Hindlimb muscle (tissue), 1 donor: ENCODE measurements around the gene RHOXF2. TPM values are rescaled to one million over a fixed set of nuclear protein-coding genes. Genes with fewer than 3 reads are reported as not detected.
"Not testable (repeated sequence)": the region's sequence is repeated elsewhere in the genome, so short reads cannot be mapped to it uniquely, and the experiment has no call there.

ENCODE experiments used
- DNase-seq: peaks from one replicate; pipeline ENCODE4 v3.0.0-alpha.2; 2013
- polyA plus RNA-seq: library from polyadenylated mRNA; unstranded; fragments of 120-200 nt; gene quantifications from one replicate; pipeline ENCODE4 v1.2.1, GENCODE V29; 2013; ENCODE audit not compliant: insufficient read length

Gene RHOXF2
- 0.06 TPM for polyA plus RNA-seq

DNA sequence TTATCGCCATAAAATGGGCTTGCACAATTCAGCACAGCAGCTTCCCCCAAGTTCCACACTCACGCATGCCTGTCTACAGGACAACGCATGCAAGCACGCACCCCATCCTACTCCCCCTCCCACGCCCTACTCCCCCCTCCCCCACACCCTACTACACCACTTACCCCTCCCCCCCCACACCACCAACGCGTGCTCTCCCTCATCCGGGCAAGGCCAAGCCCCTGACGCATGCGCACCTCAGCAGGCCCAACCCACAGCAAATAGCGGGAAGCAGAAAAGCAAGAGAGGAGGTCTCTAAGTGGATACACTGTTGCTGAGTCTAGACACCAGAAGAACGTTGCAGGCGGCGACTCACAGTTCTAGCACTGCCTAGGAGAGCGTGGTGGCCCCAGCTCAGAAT lies at the start of gene RHOXF2:
TSS of gene RHOXF2 (plus strand) at position 301 of the 400 bp plus-strand sequence. CDS start 138 bp downstream, outside the sequence.
- DNase-seq, result not testable (repeated sequence)

- no peak for DNase-seq
Measured at GRCh38 chrX:120109378-120109777, 49.0 kb upstream of the RHOXF2 start.

GRCh38 chrX:120111611-120112010 lies 46.8 kb upstream of the RHOXF2 start:
- no peak for DNase-seq

- DNase-seq, result no peak
Measured at GRCh38 chrX:120115438-120115963, 42.9 kb upstream of the RHOXF2 start, which contains the start of gene RHOXF1. Gene RHOXF1 (minus strand): TSS chrX:120115913. CDS start chrX:120115862, 51 bp downstream.

- no peak for DNase-seq
Measured at GRCh38 chrX:120120223-120120622, 38.2 kb upstream of the RHOXF2 start.

- no peak for DNase-seq
Measured at GRCh38 chrX:120125444-120125843, 33.0 kb upstream of the RHOXF2 start.

GRCh38 chrX:120128306-120128846 lies 30.0 kb upstream of the RHOXF2 start:
- DNase-seq, result not testable (repeated sequence)

DNA sequence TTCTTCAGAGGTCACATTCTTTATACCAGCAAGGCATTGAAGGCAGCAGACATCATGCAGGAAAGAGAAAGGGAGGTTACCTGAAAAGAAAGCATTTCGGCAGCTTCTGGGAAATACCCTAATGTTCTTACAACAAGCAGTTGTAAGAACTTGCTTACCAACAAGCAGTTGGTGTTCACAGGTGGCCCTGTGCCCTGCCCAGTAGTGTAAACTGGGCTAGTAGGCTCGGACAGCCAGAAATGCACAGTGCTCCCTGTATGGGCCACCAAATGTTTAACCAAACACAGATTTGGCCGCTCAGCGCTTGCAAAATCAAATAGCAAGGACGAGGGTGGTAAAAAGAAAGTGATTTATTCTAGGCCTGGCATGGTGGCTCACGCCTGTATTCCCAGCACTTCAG lies 22.3 kb upstream of the RHOXF2 start:
- DNase-seq, result no peak

GRCh38 chrX:120136840-120137239 lies 21.6 kb upstream of the RHOXF2 start:
- no peak for DNase-seq

GRCh38 chrX:120137439-120137838 lies 21.0 kb upstream of the RHOXF2 start:
- DNase-seq, result no peak

DNA sequence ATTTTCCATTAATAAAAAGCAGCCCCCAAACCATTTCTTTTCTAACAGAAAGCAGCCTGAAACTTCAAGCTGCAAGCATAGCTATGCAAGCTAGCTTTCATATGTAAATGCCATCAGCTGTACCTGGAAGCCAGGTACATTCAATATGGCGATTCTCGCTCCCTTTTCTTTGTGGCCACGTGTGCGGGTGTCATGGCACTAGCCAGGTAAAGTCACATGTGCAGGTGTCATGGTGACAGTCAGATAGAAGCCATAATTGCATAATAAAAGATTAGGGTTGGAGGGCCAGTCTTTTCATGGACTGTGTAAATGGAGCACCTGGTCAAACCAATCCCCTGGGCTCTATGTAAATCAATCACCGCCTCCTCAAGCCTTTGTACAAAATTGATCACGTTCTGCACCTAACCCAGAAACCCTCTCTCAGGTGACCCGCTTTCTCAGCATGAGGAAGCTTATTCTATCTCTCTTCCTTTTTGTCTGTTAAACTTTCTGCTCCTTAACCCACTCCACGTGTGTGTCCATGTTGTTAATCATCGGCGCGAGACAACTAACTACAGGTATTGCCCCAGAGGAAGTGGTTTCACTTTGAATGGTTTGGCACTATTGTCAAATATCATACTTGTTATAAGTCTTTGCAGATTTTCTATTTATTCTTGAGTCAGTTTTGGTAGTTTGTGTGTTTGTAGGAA lies 18.0 kb upstream of the RHOXF2 start:
- no peak for DNase-seq

GRCh38 chrX:120144178-120144844 lies 14.1 kb upstream of the RHOXF2 start:
- DNase-seq, result no peak

GRCh38 chrX:120145295-120145925 lies 13.0 kb upstream of the RHOXF2 start:
- no peak for DNase-seq

DNA sequence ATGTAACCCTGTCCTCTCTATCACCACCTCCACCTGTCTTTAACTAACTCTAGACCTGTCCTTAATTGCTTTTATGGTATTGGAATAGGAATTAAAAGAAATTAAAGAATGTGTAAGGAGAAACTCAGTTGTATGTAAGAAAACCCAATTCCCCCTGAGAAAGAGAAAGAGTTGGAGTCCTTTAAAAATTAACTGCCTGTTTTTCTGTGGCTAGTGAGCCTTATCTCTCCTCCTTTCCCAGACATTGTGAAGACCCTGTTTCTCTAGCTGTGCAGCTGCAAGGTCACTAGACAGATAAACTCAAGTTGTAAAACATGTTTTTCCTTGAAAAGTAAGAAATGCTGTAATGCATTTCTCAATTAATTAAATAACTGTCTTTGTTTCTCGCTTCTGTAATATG lies 12.1 kb upstream of the RHOXF2 start:
- not testable (repeated sequence) for DNase-seq

- DNase-seq, result no peak
Measured at GRCh38 chrX:120147537-120147936, 10.9 kb upstream of the RHOXF2 start.

GRCh38 chrX:120150109-120150744 lies 8.2 kb upstream of the RHOXF2 start:
- DNase-seq, result not testable (repeated sequence)

DNA sequence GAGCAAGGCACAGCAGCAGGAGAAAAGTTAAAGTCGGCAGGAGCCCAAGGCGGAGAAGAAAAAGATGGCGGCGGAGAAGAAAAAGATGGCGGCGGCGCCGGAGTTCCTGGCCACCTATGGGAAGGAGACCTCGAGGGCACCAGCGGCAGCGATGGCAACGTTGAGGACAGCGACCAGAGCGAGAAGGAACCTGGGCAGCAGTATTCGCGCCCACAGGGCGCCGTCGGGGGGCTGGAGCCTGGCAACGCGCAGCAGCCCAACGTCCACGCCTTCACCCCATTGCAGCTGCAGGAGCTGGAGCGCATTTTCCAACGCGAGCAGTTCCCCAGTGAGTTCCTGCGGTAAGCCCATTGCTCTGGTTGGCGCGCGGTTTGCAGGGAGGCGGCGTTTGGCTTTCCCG lies 673 bp downstream of the RHOXF2 start:
- not testable (repeated sequence) for DNase-seq

GRCh38 chrX:120193254-120193653 lies 34.8 kb downstream of the RHOXF2 start:
- DNase-seq, result not testable (repeated sequence)

GRCh38 chrX:120193720-120194119 lies 35.3 kb downstream of the RHOXF2 start:
- DNase-seq, result not testable (repeated sequence)

DNA sequence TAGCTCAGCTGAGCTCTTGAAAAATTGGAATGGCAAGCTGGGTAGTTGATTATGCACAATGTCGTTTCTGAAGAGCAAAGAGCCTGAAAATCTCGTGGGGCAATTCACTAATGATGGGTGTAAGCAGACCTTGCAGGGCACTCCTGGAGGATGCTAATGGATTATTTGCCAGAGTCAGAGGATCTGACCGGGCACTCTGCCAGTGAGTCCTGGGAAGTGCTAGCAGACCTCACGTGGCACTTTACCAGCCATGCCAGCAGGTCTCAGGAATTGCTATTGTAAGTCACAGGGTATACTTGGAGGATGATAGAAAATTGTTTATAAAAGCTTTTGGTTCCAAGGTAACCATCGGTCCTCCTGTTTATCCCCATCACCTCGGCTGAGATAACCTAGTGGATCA lies 37.4 kb downstream of the RHOXF2 start:
- DNase-seq, result not testable (repeated sequence)

DNA sequence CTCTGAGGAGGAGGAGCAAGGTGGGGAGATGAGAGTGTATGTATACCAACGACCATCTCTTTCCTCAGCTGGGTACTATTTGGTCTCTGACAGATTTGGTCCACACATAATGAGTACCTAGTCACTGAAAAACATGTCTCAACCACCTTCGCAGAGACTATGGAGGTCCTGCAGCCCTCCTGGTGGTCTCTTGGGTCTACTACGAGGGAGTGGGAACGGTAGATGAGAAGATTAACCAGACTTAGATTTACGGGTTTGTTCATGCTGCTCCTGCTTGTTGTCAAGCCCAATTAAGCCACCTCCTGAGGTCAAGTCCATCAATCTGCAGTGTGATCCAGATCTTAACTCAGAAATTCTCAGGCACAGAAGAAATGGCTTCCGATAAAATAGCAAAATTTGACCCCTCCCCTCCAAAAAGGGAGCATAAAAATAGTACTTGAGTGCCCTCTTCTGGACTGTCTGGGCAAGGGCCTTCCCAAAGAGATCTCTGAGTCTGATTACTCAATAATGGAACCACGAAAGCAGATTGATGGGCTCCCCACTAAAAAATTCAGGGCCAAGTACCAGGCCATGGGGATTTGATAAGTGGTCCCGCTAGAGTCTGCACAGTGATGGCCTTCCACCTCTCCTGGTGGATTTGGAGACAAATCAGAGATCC lies 38.3 kb downstream of the RHOXF2 start:
- DNase-seq, result not testable (repeated sequence)

DNA sequence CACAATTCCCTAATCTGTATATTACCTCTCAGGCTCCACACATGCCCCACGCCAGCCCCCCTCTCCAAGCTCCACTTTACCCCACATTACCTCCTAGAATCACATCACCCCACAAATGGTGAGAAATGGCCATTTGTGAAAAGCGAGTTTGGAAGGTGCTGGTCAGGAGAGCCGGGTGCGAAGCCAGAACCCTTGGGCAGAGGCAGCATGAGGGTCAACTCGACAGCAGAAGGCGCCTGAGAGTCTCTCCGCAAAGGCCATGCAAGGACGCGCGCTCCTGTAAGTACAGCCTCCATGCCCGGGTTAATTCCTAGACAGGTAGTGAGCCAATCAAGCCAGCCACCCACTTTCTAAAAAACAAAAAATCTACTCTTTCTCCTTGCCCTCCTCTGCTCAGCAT lies 42.4 kb downstream of the RHOXF2 start:
- DNase-seq, result no peak
